HL-60 (cell line): Measurements from ENCODE around the gene ALDH3A1.

Experiments
- DNase-seq, 2 experiments: peaks; one replicate each; pipeline ENCODE4 v3.0.0-alpha.2; 2010 to 2020; ENCODE audit warnings: low read depth in 1 of 2, low spot score in 1 of 2
- H3K27ac ChIP-seq: fragments of 250-450 bp; sonication (Bioruptor Pico); replicated peaks from 2 replicates; pipeline ENCODE4 v1.5.1; 2020; ENCODE audit warnings: mild to moderate bottlenecking, moderate library complexity
- H3K27me3 ChIP-seq: fragments of 250-450 bp; sonication (Bioruptor Pico); 2 replicates; pipeline ENCODE4 v1.5.1; 2021; ENCODE audit warnings: mild to moderate bottlenecking, moderate library complexity; ENCODE audit not compliant: insufficient read depth, poor library complexity, severe bottlenecking
- H3K4me3 ChIP-seq: replicated peaks from 2 replicates; pipeline ENCODE4 v1.5.1; 2011; ENCODE audit warnings: mild to moderate bottlenecking, control low read depth, low read length; ENCODE audit not compliant: insufficient read depth
- GABPA ChIP-seq: IDR thresholded peaks from 2 replicates; pipeline ENCODE4 v1.6.1; 2012; ENCODE audit warnings: low read depth
- POLR2AphosphoS5 ChIP-seq: IDR thresholded peaks from 2 replicates; pipeline ENCODE4 v1.6.1; 2012; ENCODE audit warnings: low read depth
- SPI1 ChIP-seq: IDR thresholded peaks from 2 replicates; pipeline ENCODE4 v1.6.1; 2012; ENCODE audit warnings: low read depth, mild to moderate bottlenecking, borderline replicate concordance
- long read RNA-seq: library from polyadenylated mRNA; unstranded; transcript quantifications from one replicate; pipeline ENCODE4 v2.0.0, GENCODE V29; 2020
- TF ChIP-seq, protein P1 (sequence below): IDR thresholded peaks from 2 replicates; pipeline ENCODE4 v1.6.1; 2012; ENCODE audit warnings: low read depth; ENCODE audit not compliant: insufficient replicate concordance
- TF ChIP-seq, protein P2 (sequence below): IDR thresholded peaks from one replicate; pipeline ENCODE4 v1.5.1; 2011; ENCODE audit warnings: low read length, control low read depth, inconsistent platforms; ENCODE audit not compliant: insufficient read depth

The ALDH3A1 gene
- long read RNA-seq, partial matches to known transcripts, result 0 of 1 reads
- long read RNA-seq, other reads (novel, unspliced or antisense), result 1 of 1 reads

DNA sequence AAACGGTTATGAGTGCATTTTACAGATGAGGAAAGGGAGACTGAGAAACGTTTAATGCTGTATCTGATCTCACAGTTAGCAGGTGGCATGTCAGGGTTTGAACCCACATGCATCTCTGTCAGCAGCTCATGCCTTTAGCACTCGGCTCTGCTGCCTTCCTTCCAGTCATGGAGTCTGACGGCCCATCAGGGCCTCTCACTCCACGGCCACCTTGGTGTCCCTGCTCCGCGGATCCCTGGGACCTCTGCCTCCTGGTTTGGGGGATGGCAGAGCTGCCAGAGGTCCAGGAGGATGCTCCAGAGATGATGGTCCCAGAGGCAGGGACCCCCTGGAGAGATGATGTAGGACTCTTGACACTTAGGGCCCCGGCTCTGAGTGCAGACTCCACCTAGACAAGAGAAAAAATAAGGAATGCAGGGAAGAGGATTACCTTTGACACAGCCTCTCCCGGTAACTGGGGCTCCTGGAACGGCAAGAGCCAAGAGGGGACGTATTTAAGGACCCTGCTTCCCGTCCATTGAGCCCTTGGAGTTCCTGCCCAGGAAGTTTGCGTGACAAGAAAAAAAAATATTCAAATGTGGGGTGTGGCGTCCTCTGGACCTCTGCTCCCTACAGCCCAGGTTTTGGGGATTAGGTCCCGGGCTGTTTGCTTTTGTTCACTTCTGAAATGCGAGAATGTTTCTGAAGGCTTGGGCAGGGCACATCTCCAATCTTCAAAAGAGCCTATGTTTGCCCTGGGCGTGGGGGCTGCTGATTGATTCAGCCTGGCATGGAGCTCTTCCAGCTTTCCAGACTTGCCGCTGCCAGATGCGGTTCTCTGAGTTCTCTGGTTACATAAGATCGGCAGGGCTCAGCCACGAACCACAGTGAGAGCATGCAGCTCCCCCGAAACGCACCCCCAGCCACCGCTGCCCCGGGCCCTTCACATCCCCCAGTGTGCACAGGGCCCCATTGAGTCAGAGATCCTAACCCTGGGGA is at the start of gene ALDH3A1:
Gene ALDH3A1 (minus strand): TSS at position 470 of the 978 bp plus-strand sequence. CDS start 3,169 bp downstream, outside the sequence.
- Histone ChIP-seq H3K27me3 (no peaks in the 10 kb centered on the region), H3K4me3 (no peak within 1 kb of the TSS), H3K27ac (no peak within 1 kb of the TSS)
- TF ChIP-seq SPI1, result no peak
- no peak for DNase-seq

DNA sequence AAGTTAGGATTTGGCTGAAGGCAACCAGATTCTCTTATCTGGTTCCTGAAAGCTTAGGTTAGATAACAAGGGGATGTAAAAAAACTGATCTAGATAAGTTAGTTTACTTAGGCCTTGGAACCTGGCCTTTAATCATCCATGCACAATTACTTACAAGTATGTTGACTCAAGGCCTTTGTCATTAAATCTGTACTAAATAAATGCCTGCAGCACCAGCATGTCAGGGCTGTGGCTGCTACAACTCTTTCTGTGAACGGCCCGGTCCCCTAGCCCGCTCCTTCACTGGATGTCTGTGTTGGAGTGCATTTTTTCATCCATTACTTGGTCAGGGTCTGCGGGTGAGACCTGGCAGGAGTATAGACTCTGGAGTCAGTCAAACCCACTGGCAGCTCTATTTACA is 48.4 kb upstream of the ALDH3A1 start:
- TF ChIP-seq GABPA (no peak), POLR2AphosphoS5 (no peak), SPI1 (no peak)
- TF ChIP-seq, protein P1, sequence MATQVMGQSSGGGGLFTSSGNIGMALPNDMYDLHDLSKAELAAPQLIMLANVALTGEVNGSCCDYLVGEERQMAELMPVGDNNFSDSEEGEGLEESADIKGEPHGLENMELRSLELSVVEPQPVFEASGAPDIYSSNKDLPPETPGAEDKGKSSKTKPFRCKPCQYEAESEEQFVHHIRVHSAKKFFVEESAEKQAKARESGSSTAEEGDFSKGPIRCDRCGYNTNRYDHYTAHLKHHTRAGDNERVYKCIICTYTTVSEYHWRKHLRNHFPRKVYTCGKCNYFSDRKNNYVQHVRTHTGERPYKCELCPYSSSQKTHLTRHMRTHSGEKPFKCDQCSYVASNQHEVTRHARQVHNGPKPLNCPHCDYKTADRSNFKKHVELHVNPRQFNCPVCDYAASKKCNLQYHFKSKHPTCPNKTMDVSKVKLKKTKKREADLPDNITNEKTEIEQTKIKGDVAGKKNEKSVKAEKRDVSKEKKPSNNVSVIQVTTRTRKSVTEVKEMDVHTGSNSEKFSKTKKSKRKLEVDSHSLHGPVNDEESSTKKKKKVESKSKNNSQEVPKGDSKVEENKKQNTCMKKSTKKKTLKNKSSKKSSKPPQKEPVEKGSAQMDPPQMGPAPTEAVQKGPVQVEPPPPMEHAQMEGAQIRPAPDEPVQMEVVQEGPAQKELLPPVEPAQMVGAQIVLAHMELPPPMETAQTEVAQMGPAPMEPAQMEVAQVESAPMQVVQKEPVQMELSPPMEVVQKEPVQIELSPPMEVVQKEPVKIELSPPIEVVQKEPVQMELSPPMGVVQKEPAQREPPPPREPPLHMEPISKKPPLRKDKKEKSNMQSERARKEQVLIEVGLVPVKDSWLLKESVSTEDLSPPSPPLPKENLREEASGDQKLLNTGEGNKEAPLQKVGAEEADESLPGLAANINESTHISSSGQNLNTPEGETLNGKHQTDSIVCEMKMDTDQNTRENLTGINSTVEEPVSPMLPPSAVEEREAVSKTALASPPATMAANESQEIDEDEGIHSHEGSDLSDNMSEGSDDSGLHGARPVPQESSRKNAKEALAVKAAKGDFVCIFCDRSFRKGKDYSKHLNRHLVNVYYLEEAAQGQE, result no peak
- TF ChIP-seq, protein P2, sequence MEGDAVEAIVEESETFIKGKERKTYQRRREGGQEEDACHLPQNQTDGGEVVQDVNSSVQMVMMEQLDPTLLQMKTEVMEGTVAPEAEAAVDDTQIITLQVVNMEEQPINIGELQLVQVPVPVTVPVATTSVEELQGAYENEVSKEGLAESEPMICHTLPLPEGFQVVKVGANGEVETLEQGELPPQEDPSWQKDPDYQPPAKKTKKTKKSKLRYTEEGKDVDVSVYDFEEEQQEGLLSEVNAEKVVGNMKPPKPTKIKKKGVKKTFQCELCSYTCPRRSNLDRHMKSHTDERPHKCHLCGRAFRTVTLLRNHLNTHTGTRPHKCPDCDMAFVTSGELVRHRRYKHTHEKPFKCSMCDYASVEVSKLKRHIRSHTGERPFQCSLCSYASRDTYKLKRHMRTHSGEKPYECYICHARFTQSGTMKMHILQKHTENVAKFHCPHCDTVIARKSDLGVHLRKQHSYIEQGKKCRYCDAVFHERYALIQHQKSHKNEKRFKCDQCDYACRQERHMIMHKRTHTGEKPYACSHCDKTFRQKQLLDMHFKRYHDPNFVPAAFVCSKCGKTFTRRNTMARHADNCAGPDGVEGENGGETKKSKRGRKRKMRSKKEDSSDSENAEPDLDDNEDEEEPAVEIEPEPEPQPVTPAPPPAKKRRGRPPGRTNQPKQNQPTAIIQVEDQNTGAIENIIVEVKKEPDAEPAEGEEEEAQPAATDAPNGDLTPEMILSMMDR, result no peak
- Histone ChIP-seq H3K27ac (no peak overlapping the region), H3K4me3 (no peak overlapping the region), H3K27me3 (no peaks in the 10 kb centered on the region)
- DNase-seq, result no peak

DNA sequence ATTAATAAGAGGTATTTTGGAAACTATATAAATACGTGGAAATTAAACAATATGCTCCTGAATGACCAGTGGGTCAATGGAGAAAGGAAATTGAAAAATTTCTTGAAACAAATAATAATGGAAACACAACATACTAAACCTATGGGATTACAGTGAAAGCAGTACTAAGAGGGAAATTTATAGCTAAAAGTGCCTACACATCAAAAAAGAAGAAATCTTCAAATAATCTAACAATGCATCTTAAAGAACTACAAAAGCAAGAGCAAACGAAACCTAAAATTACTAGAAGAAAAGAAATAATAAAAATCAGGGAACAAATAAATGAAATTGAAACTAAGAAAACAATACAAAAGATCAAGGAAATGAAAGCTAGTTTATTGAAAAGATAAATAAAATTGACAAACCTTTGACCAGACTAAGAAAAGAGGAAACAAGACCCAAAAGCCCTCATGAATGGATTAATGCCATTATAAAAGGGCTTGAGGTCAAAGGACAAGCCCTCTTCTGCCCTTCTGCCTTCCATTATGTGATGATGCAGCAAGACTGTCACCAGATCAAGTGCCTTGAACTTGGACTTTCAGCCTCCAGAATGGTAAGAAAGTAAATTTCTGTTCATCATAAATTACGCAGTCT is 43.9 kb upstream of the ALDH3A1 start:
- Histone ChIP-seq H3K4me3 (no peak overlapping the region), H3K27me3 (no peaks in the 10 kb centered on the region), H3K27ac (no peak overlapping the region)
- DNase-seq, result no peak
- TF ChIP-seq POLR2AphosphoS5 (no peak), SPI1 (no peak), GABPA (no peak)
- TF ChIP-seq, protein P1, result no peak
- TF ChIP-seq, protein P2, result no peak

DNA sequence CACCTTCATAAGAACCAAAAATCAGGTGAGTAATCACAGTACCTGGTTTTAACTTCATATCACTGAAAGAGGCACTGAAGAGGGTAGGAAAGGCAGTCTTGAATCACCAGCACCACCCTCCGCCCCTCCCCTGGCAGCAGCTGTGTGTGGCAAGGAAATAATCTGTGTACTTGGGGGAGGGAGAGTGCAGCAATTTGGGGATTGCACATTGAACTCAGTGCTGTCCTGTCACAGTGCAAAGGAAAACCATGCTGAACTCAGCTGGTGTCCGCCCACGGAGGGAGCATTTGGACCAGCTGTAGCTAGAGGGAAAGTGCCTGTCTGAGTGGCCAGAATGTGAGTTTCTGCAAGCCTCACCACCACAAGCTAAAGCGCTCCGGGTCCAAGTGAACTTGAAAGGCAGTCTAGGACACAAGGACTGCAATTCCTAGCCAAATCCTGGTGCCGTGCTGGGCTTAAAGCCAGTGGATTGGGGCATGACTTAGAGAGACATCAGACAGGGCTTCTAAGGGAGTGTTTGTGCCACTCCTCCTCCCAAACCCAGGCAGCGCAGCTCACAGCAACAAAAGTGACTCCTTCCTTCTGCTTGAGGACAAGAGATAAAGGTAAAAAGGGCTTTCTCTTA is 39.7 kb upstream of the ALDH3A1 start:
- Histone ChIP-seq H3K27ac (no peak overlapping the region), H3K27me3 (no peaks in the 10 kb centered on the region), H3K4me3 (no peak overlapping the region)
- no peak for DNase-seq
- TF ChIP-seq, protein P2, result no peak
- TF ChIP-seq, protein P1, result no peak
- TF ChIP-seq POLR2AphosphoS5 (no peak), GABPA (no peak), SPI1 (no peak)
